Stimulated activated naive CD4-positive, alpha-beta T cell (primary cell): ENCODE results near the gene RUBCNL.
"Not testable (repeated sequence)": the region's sequence is repeated elsewhere in the genome, so short reads cannot be mapped to it uniquely, and the experiment has no call there.

ENCODE experiments used
- DNase-seq, 6 experiments: peaks; one replicate each; lab custom pipeline; 2025; lab: John Stamatoyannopoulos, UW

Gene RUBCNL

DNA sequence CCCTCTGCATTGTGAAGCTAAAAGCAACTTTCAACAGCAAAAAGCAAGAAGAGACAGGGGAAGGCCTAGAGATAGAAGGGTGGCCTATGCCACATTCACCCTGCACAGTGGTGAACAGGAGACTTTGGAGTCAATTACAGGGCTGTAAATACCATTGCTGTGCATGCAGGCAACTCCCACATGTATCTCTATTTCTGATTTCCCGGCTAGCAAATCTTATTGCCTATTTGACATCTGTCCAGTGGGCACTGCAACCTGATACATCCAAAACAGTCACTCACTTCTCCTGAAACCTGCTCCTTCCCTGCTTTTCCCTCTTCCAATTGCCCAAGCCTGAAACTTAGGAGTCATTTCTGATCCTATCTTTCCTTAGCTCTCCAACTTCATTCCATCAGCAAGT is 13.4 kb downstream of the RUBCNL start:
- no peak for DNase-seq

DNA sequence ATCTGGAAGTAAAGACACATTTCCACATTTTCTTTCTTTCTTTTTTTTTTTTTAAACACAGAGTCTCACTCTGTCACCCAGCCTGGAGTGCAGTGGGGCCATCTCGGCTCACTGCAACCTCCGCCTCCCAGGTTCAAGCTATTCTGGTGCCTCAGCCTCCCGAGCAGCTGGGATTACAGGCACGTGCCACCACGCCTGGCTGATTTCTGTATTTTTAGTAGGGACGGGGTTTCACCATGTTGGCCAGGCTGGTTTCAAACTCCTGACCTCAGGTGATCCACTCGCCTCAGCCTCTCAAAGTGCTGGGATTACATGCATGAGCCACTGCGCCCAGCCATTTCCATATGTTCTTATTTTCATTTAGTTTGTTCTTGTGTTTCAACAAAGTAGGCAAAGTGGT is 14.1 kb downstream of the RUBCNL start:
- not testable (repeated sequence) for DNase-seq

DNA sequence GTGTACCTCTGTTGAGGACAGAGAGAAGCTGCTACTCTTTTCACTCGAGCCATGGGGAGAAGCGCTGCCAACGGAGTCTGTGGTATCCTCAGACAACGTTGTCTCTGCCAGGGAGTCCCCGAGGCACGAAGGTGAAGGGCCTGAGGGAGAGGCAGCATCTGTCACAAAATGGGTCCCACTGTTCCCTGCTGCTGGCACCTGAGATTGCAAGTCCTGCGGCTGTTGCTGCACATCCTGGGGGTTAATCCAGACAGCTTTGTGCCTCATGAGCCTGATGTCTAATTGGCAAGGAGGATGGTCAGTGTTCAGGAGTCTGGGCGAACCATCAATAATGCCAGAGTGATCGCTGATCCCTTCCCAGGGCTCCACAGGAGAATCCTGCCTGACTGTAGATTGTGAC is 15.0 kb downstream of the RUBCNL start:
- DNase-seq: no peak

DNA sequence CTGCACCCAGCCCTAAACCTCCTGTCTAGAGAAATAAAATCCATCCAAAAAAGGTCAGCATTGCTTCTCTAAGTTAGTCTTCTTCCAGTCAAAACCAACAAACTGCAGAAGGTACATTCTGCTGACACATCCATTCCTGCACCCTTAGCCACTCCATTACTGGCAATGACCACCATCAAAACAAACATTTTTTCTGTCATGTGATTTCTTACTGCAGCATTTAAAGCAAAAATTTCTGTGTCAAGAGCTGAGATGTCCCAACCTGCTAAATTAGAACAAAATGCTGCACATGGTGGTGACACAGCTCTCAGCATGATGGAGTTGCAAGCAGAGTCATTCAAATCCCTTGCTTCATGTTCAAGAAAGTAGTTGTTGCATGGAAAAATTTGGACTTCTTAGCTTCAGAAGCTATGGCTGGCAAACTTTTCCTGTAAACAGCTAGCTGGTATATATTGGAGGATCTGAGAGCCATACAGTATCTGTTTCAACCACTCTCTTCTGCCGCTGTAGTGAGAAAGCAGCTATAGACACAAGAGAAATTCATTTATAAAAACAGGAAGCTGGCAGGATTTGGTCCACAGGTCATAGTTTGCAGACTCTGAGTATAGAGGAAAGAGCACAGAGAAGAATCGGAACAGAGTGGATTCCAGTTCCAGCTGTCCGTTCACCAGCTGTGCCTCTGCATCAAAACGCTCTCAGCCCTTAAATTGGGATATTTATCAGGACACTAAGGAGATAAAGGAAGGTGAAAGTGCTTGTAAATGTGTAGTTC is 17.4 kb downstream of the RUBCNL start:
- DNase-seq: no peak

DNA sequence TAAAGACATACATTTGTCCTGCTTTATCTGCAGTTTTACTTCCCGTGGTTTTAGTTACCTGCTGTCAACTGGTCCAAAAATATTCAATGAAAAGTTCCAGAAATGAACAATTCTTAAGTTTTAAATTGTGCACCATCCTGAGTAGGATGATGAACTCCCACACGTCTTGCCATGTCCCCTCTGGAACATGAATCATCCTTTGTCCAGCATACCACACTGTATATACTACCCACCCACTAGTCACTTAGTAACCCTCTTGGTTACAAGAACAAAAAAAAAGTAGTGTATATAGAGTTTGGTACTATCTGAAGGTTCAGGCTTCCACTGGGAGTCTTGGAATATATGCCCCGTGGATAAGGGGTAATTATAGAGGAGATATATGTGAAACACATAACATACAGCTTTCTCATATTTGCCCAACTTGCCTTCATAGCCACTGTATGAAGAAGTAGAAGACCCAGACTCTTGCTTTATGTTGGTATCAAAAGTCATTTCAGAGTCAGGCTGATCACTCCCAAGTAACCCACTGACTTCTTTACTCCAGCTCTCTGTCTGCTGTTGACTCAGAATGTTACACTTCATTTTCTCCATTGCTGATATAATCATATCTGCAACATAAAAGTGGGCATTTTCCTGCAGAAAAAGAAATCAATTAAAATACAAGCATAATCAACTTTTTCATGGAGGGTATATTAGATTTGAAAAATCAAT is 19.3 kb downstream of the RUBCNL start:
- no peak for DNase-seq

DNA sequence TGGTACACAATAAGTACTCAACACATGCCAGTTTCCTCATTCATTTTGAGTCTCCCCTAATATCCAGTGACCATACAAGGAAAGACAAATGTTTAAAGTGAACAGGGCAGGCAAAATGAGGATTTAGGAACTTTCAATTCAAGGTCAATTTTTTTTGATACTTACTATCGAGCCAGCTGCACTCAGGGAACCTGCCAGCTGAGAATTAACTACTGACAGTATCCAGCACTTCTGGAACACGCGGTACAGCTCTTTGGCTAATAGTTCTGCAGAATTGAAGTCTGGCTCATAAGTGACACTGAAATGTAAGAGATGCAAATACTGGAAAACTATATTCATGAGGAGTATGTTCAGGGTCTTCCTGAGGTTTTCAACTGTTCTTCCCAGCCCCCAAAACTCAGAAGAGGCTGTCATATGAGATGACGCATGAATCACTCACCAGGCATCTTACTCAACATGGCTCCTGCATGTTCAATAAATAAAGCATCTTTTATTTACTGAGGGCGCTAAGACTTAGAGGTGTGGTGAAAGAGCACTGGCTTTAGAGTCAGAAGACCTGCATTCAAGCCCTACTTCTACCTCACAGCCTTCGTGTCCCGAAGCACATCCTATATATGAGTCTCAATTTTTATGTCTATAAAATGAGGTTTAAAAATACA is 25.6 kb downstream of the RUBCNL start:
- DNase-seq: no peak

DNA sequence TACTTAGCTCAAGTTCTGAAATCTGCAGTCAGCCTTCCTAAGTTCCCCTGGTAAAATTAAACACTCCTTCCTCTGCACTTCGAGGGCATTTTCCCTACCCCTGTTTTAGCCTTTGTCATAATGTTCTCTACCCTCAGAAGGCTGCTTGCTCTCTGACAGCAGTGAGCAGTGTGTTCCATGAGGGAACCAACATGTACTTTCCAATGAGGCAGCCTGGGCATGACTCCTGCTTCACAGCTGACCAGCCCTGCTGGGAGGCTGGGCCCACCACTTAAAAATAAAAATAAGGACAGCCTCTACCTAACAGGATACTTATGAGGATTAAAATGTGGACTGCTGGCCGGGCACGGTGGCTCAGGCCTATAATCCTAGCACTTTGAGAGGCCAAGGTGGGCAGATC is 26.4 kb downstream of the RUBCNL start:
- no peak for DNase-seq

DNA sequence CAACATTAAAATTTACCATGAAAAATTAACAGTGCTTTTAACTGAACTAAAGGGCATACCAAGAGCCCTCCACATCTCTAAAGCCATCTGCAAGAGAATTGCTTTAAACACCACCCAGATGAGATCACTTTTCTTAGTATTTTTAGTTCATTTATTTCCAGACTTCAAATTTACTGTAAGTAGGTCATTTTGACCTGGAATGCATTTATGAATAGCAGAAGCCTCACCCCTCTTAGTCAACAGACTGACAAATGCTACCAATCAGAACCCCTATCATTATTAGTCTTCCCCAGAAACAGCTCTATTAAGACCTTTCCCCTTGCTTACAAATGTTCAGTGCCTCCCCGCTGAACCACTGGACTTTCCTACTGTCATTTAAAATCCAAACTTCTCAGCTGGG is 27.3 kb downstream of the RUBCNL start:
- no peak for DNase-seq

DNA sequence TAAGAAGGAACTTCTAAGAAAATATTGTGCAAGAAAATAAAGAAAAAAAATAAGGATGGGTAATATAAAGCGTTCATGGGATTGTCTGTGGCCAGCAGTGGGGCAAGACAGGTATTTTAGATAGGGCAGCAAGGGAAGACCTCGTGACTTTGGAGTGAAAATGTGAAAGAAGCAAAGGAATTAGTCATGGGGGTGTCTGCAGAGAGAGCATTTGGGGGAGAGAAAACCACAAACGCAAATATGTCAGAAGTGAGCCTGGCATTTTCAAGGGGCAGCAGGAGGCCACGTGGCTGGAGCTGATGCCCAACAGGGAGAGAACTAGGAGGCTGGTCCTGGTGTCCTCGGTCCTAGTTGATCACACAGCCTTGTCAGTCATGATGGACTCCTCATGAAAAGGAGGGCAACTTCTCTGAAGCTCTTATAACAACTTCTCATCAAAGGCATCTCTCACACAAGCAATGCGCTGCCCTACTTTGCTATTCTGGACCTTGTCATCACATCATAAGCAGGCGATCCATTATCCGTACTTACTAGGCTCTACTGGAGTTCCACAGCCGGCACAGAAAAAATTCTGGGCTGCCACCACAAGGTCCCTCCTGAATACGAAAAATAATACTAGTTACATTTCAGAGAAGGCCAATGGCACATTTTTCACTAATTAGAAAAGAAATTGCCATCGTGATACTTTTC is 31.0 kb downstream of the RUBCNL start:
- DNase-seq: no peak

DNA sequence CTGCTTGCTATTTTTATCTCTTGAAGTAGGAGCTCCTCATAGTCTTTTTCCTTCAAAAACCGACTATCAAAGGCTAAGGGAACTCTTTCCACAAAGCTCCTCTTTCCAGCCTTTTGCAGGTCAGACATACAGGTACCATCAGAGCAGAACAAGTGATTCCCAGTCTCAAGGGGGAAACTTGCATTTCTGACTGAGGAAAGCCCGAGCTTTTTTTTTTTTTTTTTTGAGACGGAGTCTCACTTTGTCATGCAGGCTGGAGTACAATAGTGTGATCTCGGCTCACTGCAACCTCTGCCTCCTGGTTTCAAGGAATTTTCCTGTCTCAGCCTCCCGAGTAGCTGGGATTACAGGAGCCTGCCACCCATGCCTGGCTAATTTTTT is 32.0 kb downstream of the RUBCNL start:
- no peak for DNase-seq

DNA sequence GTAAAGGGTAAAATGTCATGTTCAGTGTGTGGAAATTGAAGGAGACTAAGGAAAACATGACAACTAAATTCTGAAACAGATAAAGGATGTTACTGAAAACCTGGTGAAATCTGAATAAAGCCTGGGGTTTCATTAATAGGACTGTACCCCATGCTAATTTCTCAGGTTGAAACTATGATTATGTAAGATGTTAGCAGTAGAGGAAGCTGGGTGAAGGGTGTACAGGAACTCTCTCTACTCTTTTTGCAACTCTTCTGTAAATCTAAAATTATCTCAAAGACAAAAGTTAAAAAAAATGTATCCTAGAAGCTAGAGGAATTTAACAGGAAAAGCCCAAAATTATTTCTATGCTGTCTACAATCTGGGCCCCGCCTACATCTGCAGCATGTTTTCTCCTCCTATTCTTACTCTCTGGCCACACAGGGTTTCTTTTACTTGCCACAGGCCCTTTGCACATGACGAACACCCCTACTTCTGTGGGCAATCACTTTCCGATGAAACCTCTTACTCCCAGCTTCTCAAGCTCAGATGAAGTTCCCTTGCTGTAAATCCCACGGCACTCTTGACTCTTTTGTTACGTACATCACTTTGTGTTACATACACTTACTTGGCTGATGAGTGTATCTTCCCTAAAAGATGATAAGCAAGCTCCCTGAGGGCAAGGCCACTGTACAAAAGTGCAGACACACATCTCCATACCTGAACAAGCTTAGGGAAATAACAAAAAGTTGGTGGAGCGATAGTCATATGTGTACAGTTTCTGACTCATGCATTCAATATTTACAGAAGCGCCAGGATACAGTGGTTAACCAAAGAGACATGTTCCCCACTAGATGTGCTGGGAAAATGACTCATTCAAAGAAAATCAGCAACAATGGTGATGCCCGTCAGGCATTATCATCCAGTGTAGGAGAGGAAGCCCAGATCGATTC is 32.6 kb downstream of the RUBCNL start:
- DNase-seq: no peak

DNA sequence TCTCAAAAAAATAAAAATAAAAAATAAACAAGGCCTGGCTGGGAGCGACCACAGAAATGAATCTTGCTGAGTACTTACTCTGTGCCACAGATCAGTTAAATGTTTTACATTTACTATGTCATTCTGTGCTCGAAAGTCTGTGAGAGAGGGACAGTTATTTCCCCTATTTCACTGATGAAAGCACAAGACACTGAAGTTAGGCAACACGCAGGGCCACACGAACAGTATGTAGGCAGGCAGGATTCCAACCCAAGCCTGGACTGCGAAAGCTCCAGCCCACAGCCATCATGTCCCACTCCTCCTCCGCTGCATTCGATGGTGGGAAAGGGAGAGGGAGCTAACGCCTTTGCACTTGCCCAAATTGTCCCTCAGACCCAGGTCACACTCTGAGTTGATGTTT is 34.2 kb downstream of the RUBCNL start:
- no peak for DNase-seq

DNA sequence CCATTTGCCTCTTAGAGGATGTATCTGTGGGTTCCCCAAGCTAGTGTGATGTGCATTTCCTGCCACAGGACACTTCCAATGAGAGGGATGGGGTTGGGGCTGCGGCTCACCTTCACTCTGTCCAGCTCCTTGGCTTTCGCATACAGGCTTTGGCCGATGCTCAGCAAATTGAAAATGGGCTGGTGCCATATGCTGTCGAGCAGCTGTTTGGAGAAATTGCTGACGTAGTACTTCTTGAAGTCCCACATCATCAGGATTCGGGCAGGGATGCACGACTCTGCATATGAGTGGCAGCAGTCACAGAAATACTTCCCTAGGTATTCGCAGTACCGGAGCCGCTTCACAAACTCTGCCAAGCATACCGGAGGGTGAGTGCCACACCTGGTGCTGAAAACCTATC is 37.0 kb downstream of the RUBCNL start:
- no peak for DNase-seq

DNA sequence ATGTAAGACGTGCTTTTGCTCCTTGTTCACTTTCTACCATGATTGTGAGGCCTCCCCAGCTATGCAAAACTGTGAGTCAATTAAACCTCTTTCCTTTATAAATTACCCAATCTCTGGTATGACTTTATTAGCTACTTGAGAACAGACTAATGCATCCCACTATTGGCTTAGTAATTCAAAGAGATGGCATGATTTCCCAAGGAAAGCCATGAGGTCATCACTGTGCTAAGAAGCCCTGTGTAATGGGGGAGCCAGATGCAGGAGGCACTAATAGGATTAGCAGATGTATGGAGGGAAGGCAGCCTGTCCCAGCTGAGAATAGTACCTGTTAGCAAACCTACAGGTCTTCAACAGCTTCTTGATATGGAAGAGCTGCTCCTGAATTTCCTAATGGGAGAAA is 38.1 kb downstream of the RUBCNL start:
- no peak for DNase-seq

DNA sequence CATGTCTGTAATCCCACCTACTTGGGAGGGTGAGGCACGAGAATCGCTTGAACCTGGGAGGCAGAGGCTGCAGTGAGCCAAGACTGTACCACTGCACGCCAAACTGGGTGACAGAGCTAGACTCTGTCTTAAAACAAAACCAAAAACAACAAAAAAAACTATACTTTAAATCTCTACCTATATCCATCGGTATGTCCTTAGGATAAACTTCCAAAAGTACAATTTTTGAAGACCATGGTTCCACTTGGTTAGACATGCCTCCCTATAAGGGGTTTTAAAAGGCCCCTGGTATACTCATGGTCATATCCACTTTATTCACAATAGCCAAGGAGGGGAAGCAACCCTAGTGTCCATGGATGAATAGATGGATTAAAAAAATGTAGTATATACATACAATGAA is 39.8 kb downstream of the RUBCNL start:
- no peak for DNase-seq

DNA sequence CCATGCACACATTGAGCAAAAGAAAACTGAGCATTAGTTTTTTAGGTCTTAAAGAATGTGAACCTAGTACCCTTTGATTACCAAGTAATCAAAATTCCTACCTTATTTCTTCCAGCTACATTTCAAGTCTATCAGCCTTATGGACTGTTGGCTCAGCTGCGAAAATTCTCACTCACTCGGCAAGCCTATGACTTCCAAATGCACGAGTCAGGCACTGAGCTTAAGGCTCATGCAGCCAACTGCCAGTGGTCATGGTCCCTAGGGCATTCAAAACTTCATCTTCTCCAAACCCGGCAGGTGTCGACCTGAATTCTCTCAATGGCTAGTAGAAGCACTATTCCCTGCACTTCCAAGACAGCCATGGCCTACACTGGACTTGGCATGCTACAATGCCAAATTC is 41.2 kb downstream of the RUBCNL start:
- no peak for DNase-seq

DNA sequence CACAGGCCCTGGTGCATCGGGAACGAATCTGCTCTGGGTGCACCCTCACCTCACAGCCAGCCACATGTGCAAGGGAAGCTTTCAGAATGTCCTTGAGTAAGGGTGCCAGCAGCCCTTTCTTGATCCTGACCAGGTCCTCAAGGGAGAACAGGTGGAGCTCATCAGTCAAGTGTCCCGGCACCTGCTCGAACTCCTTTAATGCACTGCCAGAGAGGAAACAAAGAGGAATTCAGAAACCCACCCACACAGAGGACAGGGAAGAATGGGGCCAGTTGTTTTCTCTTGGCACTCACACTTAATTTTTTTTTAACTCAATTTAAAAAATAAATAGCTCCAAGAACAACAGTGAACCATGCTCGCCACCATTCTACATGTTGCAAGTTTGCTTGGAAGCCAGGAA is 41.7 kb downstream of the RUBCNL start:
- no peak for DNase-seq

DNA sequence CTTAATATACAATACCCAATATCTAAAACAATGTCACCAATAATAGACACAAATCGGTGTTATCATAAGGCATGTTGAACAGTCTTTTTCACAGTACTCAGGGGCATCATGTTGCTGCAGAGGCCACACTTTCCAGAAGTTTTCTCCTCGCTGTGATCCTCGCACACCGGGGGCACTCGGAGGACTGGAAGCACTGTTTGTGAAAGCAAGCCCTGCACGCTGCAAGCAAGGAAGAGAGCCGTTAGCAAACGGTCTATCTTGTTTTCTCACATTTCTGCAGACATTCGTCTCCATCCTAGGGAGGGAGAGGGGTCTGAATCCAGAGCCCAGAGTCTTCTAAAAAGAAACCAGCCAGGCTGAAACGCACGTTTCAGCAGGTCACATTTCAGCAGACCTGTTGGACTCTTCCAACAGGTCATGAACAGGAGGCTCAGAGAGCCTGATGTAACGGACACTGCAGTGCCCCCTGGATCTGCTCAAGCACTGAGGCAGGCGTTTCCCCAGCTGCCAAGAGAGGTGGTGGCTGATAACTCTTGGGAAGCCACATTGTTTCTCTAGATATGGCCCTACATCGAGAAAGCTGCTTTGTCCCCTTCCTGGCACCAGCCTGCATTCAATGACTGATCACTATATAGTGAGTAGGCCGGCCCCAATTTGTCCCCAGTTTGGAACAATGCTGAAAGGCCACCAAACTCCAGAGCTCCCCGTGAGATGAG is 43.6 kb downstream of the RUBCNL start:
- DNase-seq: no peak

DNA sequence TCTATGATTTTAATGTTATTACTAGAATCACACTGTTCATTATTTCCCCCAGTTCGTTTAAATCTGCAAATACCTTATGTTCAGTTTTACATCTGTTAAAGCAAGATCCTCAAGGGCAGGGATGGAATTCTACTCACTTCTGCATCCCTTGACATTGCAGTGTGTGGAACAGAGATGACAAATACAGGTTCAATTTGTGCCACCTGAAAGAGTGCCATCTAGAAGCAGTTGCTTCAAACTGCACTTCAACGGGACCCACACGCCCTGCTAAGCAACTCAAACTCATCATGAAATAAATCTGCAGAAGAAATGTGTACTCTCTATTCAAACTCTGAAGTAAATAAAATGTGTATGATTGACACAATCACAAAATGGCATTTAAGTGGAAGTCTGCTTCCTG is 44.5 kb downstream of the RUBCNL start:
- no peak for DNase-seq

DNA sequence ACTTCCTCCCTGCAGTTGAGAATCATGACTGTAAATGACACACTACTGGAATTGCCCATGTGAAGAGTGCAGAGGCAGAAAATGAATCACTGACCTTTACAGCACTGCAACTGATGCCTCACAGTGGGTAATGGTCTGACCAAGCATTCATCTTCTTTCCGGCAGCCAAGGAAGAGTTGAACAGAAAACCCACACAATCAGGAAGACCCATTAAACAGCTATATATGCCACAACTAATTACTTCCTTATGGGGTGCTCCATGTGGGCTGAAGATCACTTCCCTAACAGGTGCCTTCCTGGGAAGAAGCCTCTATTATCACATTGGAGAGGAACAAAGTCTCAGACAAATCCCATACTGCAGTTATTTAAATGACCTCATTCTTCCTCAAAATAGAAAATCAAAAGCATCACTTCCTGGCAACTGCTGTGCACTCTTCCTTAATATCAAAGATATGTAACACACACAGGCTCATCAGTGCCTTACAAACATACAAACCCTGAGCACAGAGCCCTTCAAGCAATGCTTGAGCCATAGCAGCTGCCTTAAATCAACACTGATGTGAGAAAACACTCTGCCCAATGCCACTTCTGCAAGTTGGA is 45.8 kb downstream of the RUBCNL start:
- DNase-seq: peak in 2 of 6 experiments; percentile 16 to 21
